ENCODE measurements around the gene ZNF607.
"Not testable (repeated sequence)": the region's sequence is repeated elsewhere in the genome, so short reads cannot be mapped to it uniquely, and the experiment has no call there.

ZNF607 gene

GRCh38 chr19:37719111-37719926 lies at the start of gene ZNF607:
ZNF607 (minus strand) TSS chr19:37719761; CDS start chr19:37711618, 8,143 bp downstream.
- TF ChIP-seq, protein P1, sequence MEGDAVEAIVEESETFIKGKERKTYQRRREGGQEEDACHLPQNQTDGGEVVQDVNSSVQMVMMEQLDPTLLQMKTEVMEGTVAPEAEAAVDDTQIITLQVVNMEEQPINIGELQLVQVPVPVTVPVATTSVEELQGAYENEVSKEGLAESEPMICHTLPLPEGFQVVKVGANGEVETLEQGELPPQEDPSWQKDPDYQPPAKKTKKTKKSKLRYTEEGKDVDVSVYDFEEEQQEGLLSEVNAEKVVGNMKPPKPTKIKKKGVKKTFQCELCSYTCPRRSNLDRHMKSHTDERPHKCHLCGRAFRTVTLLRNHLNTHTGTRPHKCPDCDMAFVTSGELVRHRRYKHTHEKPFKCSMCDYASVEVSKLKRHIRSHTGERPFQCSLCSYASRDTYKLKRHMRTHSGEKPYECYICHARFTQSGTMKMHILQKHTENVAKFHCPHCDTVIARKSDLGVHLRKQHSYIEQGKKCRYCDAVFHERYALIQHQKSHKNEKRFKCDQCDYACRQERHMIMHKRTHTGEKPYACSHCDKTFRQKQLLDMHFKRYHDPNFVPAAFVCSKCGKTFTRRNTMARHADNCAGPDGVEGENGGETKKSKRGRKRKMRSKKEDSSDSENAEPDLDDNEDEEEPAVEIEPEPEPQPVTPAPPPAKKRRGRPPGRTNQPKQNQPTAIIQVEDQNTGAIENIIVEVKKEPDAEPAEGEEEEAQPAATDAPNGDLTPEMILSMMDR (conservative IDR thresholded peaks at IDR 0.05) = peak; percentile 80
- H3K27ac ChIP-seq = peak within 1 kb of the TSS; percentile 89

- TF ChIP-seq, protein P1 (conservative IDR thresholded peaks at IDR 0.05) = no peak
- no peak overlapping the region for H3K27ac ChIP-seq
Observed at GRCh38 chr19:37763488-37763887, 43.9 kb upstream of the ZNF607 start.

GRCh38 chr19:37757683-37758082 lies 38.1 kb upstream of the ZNF607 start:
- H3K27ac ChIP-seq = not testable (repeated sequence)

DNA sequence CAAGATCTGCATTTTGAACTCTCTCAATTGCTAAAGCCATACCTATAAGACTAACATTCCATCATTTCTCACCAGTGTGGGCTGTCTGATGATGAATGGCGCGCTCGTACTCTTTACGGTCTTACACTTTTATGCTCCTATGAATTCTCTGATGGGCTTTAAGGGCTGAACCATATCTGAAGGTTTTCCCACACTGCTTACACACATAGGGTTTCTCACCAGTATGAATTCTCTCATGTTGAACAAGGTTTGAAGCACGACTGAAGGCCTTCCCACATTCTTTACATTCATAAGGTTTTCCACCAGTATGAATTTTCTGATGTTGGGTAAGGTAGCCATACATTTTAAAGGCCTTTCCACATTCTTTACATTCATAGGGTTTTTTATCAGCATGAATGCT lies 18.8 kb upstream of the ZNF607 start:
- no peak overlapping the region for H3K27ac ChIP-seq
- TF ChIP-seq, protein P1 (conservative IDR thresholded peaks at IDR 0.05) = no peak

- TF ChIP-seq, protein P1 (conservative IDR thresholded peaks at IDR 0.05) = no peak
- H3K27ac ChIP-seq = no peak overlapping the region
Observed at GRCh38 chr19:37725181-37725580, 5.6 kb upstream of the ZNF607 start.

DNA sequence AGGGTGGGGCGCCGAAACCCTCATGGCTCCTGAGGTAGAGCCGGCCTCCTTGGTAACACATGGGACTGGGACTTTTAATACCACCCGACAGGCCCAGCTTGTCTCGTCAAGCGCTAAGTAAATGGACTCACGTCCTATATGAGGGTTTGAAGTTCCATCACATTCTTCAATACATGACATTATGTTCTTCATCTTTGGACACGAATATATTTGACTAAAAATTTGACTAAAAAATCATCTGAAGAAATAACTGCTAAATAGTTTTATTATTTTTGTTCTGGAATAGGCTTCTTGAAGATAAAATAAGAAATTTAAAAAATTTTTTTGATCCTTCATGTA lies 335 bp upstream of the ZNF607 start:
- peak overlapping the region; percentile 89 for H3K27ac ChIP-seq
- TF ChIP-seq, protein P1 (conservative IDR thresholded peaks at IDR 0.05) = peak; percentile 54

DNA sequence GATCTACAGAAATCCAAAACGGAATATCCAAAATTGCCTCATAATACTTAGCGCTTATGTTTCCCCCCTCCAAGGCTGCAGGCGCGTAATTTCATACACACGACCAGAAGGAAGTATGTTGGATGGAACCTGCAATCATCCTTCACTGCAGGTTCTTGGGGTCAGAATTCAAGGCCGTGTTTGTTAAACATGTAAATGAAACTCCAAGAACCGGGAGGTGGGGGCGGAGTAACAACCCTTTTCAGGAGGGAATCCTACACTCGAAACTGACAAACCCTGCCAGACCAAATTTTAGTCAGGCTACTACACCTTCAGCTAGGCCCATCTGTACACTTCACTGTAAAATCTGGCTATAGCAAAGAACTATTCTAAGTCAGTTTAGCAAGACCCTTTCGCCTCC lies 1.3 kb downstream of the ZNF607 start:
- TF ChIP-seq, protein P1 (conservative IDR thresholded peaks at IDR 0.05) = no peak
- H3K27ac ChIP-seq = peak overlapping the region; percentile 89

- TF ChIP-seq, protein P1 (conservative IDR thresholded peaks at IDR 0.05) = no peak
- H3K27ac ChIP-seq = no peak overlapping the region
Observed at GRCh38 chr19:37716140-37716539, 3.4 kb downstream of the ZNF607 start.

Measured in VCaP (cell line).